ENCODE results near the gene KLHL3.

KLHL3 gene

GRCh38 chr5:137616046-137616445 lies 119.8 kb downstream of the KLHL3 start:
- no peak for TF ChIP-seq CTCF (IDR thresholded peaks at IDR 0.05)
- no peak for TF ChIP-seq ZFX (IDR thresholded peaks at IDR 0.05; ENCODE audit: borderline replicate concordance)
- H3K27ac ChIP-seq: no peak overlapping the region

- TF ChIP-seq ZFX (IDR thresholded peaks at IDR 0.05; ENCODE audit: borderline replicate concordance): no peak
- TF ChIP-seq CTCF (IDR thresholded peaks at IDR 0.05): no peak
- no peak overlapping the region for H3K27ac ChIP-seq
Observed at GRCh38 chr5:137615171-137615775, 120.6 kb downstream of the KLHL3 start.

- TF ChIP-seq ZFX (IDR thresholded peaks at IDR 0.05; ENCODE audit: borderline replicate concordance): no peak
- TF ChIP-seq CTCF (IDR thresholded peaks at IDR 0.05): no peak
Observed at GRCh38 chr5:137613554-137614265, 122.2 kb downstream of the KLHL3 start.

GRCh38 chr5:137612576-137612975 lies 123.3 kb downstream of the KLHL3 start:
- H3K27ac ChIP-seq: no peak overlapping the region

More at GRCh38 chr5:137613554-137614265, 122.2 kb downstream of the KLHL3 start:
- no peak overlapping the region for H3K27ac ChIP-seq

GRCh38 chr5:137611794-137612435 lies 124.0 kb downstream of the KLHL3 start:
- no peak overlapping the region for H3K27ac ChIP-seq
- TF ChIP-seq CTCF (IDR thresholded peaks at IDR 0.05): no peak
- TF ChIP-seq ZFX (IDR thresholded peaks at IDR 0.05; ENCODE audit: borderline replicate concordance): no peak

More at GRCh38 chr5:137612576-137612975, 123.3 kb downstream of the KLHL3 start:
- no peak for TF ChIP-seq CTCF (IDR thresholded peaks at IDR 0.05)
- no peak for TF ChIP-seq ZFX (IDR thresholded peaks at IDR 0.05; ENCODE audit: borderline replicate concordance)

GRCh38 chr5:137611011-137611580 lies 124.8 kb downstream of the KLHL3 start:
- H3K27ac ChIP-seq: no peak overlapping the region
- no peak for TF ChIP-seq CTCF (IDR thresholded peaks at IDR 0.05)
- no peak for TF ChIP-seq ZFX (IDR thresholded peaks at IDR 0.05; ENCODE audit: borderline replicate concordance)

Data from 22Rv1 (cell line).